WTC11 (cell line): Measurements from ENCODE around the gene PRLR. TPM values are rescaled to one million over a fixed set of nuclear protein-coding genes. Genes with fewer than 3 reads are reported as not detected.
"Not testable (repeated sequence)": the region's sequence is repeated elsewhere in the genome, so short reads cannot be mapped to it uniquely, and the experiment has no call there.

Experiments used
- ATAC-seq: fragments of 200-7000 bp; cut with Tn5 transposase; 2 replicates; pipeline ENCODE4 v1.10.0; 2021; ENCODE audit warnings: mild to moderate bottlenecking, moderate library complexity
- CTCF ChIA-PET: fragments of 300-600 bp; sonication (Branson Sonifier 250); formaldehyde crosslinking; loops from one replicate; lab custom pipeline; 2021; ENCODE audit warnings: antibody characterized with exemption; lab: Charles Lee
- POLR2A ChIA-PET: fragments of 350-600 bp; sonication (Branson Sonifier 250); formaldehyde crosslinking; loops from one replicate; lab custom pipeline; 2021; ENCODE audit warnings: antibody characterized with exemption; lab: Charles Lee
- DNase-seq: peaks from one replicate; pipeline ENCODE4 v3.0.0; 2021; ENCODE audit warnings: low spot score
- H3K27ac Mint-ChIP-seq: 2 replicates; pipeline ENCODE4 v1.8.0; 2021; ENCODE audit warnings: mixed read lengths
- H3K27me3 Mint-ChIP-seq: 2 replicates; pipeline ENCODE4 v1.8.0; 2021; ENCODE audit warnings: low read depth, mild to moderate bottlenecking, moderate library complexity, mixed read lengths
- H3K36me3 Mint-ChIP-seq: 2 replicates; pipeline ENCODE4 v1.8.0; 2021; ENCODE audit warnings: mixed read lengths
- H3K4me1 Mint-ChIP-seq: 2 replicates; pipeline ENCODE4 v1.8.0; 2022; ENCODE audit warnings: mixed read lengths
- H3K4me3 Mint-ChIP-seq: 2 replicates; pipeline ENCODE4 v1.8.0; 2021; ENCODE audit warnings: mild to moderate bottlenecking, moderate library complexity, mixed read lengths
- H3K9me3 Mint-ChIP-seq: 2 replicates; pipeline ENCODE4 v1.8.0; 2021; ENCODE audit warnings: mixed read lengths
- ATF1 ChIP-seq: sonication (generic); formaldehyde crosslinking; IDR thresholded peaks from 2 replicates; pipeline ENCODE4 v1.8.1; 2023; ENCODE audit warnings: mild to moderate bottlenecking, moderate library complexity, missing genetic modification reagents
- CREM ChIP-seq: sonication (generic); formaldehyde crosslinking; IDR thresholded peaks from 2 replicates; pipeline ENCODE4 v1.8.1; 2022; ENCODE audit warnings: mild to moderate bottlenecking, missing genetic modification reagents, moderate library complexity
- FOXJ3 ChIP-seq: sonication (generic); formaldehyde crosslinking; IDR thresholded peaks from 2 replicates; pipeline ENCODE4 v1.9.0; 2021; ENCODE audit warnings: missing genetic modification reagents, mild to moderate bottlenecking, borderline replicate concordance
- IRF1 ChIP-seq: sonication (generic); formaldehyde crosslinking; IDR thresholded peaks from 2 replicates; pipeline ENCODE4 v1.8.0; 2023; ENCODE audit warnings: missing genetic modification reagents
- JAZF1 ChIP-seq: fragments of 250-450 bp; sonication (Bioruptor Pico); IDR thresholded peaks from 2 replicates; pipeline ENCODE4 v1.9.0; 2021; ENCODE audit warnings: moderate library complexity, mild to moderate bottlenecking, inconsistent platforms
- KAT7 ChIP-seq: sonication (generic); formaldehyde crosslinking; IDR thresholded peaks from 2 replicates; pipeline ENCODE4 v1.8.1; 2023; ENCODE audit warnings: missing genetic modification reagents, mild to moderate bottlenecking, borderline replicate concordance
- NFE2L1 ChIP-seq: sonication (generic); formaldehyde crosslinking; IDR thresholded peaks from 2 replicates; pipeline ENCODE4 v1.8.1; 2023; ENCODE audit warnings: missing genetic modification reagents
- OVOL2 ChIP-seq: fragments of 250-450 bp; sonication (Bioruptor Pico); IDR thresholded peaks from 2 replicates; pipeline ENCODE4 v1.9.0; 2021; ENCODE audit warnings: mild to moderate bottlenecking, borderline replicate concordance
- SOX15 ChIP-seq: fragments of 250-450 bp; sonication (Bioruptor Pico); IDR thresholded peaks from 2 replicates; pipeline ENCODE4 v1.9.0; 2021; ENCODE audit warnings: mild to moderate bottlenecking
- TEAD1 ChIP-seq: sonication (generic); formaldehyde crosslinking; IDR thresholded peaks from 2 replicates; pipeline ENCODE4 v1.8.0; 2022; ENCODE audit warnings: mild to moderate bottlenecking, missing genetic modification reagents
- TEAD4 ChIP-seq: sonication (generic); formaldehyde crosslinking; IDR thresholded peaks from 2 replicates; pipeline ENCODE4 v1.8.0; 2022; ENCODE audit warnings: mild to moderate bottlenecking, missing genetic modification reagents
- TP53 ChIP-seq: sonication (generic); formaldehyde crosslinking; IDR thresholded peaks from 2 replicates; pipeline ENCODE4 v1.8.1; 2023; ENCODE audit warnings: mild to moderate bottlenecking, missing genetic modification reagents
- ZBTB43 ChIP-seq: sonication (generic); formaldehyde crosslinking; IDR thresholded peaks from 2 replicates; pipeline ENCODE4 v1.8.1; 2023; ENCODE audit warnings: mild to moderate bottlenecking, missing genetic modification reagents
- ZNF232 ChIP-seq: sonication (generic); formaldehyde crosslinking; IDR thresholded peaks from 2 replicates; pipeline ENCODE4 v1.8.0; 2022; ENCODE audit warnings: mild to moderate bottlenecking, missing genetic modification reagents
- ZNF317 ChIP-seq: sonication (generic); formaldehyde crosslinking; IDR thresholded peaks from 2 replicates; pipeline ENCODE4 v1.8.1; 2023; ENCODE audit warnings: low read depth, mild to moderate bottlenecking, moderate library complexity, missing genetic modification reagents, borderline replicate concordance
- ZNF423 ChIP-seq: fragments of 250-450 bp; sonication (Bioruptor Pico); IDR thresholded peaks from 2 replicates; pipeline ENCODE4 v2.1.2; 2022; ENCODE audit warnings: mild to moderate bottlenecking, moderate library complexity
- total RNA-seq: library from RNA; stranded (reverse); gene quantifications from 3 replicates; pipeline ENCODE4 v1.2.3, GENCODE V29; 2021
- TF ChIP-seq, protein P1 (sequence below): sonication (generic); formaldehyde crosslinking; IDR thresholded peaks from 2 replicates; pipeline ENCODE4 v1.8.1; 2022; ENCODE audit warnings: low read depth, mild to moderate bottlenecking, moderate library complexity, missing genetic modification reagents, borderline replicate concordance
- TF ChIP-seq, protein P2 (sequence below): sonication (generic); formaldehyde crosslinking; IDR thresholded peaks from 2 replicates; pipeline ENCODE4 v1.8.1; 2023; ENCODE audit warnings: mild to moderate bottlenecking, missing genetic modification reagents

The PRLR gene
- total RNA-seq, 1 experiment from 2014 or later, result 3.2 TPM

- TF ChIP-seq, protein P1, sequence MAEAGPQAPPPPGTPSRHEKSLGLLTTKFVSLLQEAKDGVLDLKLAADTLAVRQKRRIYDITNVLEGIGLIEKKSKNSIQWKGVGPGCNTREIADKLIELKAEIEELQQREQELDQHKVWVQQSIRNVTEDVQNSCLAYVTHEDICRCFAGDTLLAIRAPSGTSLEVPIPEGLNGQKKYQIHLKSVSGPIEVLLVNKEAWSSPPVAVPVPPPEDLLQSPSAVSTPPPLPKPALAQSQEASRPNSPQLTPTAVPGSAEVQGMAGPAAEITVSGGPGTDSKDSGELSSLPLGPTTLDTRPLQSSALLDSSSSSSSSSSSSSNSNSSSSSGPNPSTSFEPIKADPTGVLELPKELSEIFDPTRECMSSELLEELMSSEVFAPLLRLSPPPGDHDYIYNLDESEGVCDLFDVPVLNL (CRISPR knock-in tag), result no peak
- TF ChIP-seq OVOL2 (CRISPR knock-in tag) (no peak), KAT7 (CRISPR knock-in tag) (no peak), ZNF423 (CRISPR knock-in tag) (no peak)
Measured at GRCh38 chr5:35246411-35246810, 16.1 kb upstream of the PRLR start (continued).

- CTCF ChIA-PET, DNase-seq, H3K27me3 Mint-ChIP-seq, H3K27ac Mint-ChIP-seq, H3K4me3 Mint-ChIP-seq, H3K36me3 Mint-ChIP-seq, POLR2A ChIA-PET, ATAC-seq: not testable (repeated sequence)
- Mint-ChIP-seq H3K4me1 (peaks cover 30% of the 10 kb centered on the region), H3K9me3 (peaks cover 15% of the 10 kb centered on the region)
Measured at GRCh38 chr5:35245371-35245770, 15.1 kb upstream of the PRLR start.

DNA sequence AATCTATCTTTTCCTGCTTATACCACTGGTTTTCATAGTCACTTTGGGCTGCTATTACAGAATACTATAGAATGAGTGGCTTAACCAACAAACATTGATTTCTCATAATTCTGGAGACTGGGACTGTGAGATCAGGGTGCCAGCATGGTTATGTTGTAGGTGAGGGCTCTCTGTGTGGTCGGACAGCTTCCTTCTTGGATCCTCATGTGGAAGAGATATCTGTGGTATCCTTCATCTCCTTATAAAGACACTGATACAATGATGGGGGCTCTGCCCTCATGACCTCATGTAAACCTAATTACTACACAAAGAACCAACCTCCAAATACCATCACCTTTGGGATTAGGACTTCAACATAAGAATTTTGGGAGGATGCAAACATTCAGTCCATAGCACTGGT is 13.9 kb upstream of the PRLR start:
- no peak overlapping the region for H3K27ac Mint-ChIP-seq
- DNase-seq (no peak), ATAC-seq (no peak)
- CTCF ChIA-PET, result interaction anchor here (1.1 kb wide), 1 partner anchor 355 kb away, joined by 3 read pairs; no protein-coding TSS in a partner anchor
- 0 out of 2 replicates have a peak, but pooled peaks cover 7% of the 10 kb centered on the region for H3K36me3 Mint-ChIP-seq
- H3K9me3 Mint-ChIP-seq, result peaks cover 11% of the 10 kb centered on the region
- H3K4me1 Mint-ChIP-seq, result peaks cover 33% of the 10 kb centered on the region
- H3K4me3 Mint-ChIP-seq, result no peak overlapping the region
- TF ChIP-seq ATF1 (CRISPR knock-in tag) (no peak), ZBTB43 (CRISPR knock-in tag) (no peak), FOXJ3 (CRISPR knock-in tag) (no peak)
- TF ChIP-seq, protein P2, sequence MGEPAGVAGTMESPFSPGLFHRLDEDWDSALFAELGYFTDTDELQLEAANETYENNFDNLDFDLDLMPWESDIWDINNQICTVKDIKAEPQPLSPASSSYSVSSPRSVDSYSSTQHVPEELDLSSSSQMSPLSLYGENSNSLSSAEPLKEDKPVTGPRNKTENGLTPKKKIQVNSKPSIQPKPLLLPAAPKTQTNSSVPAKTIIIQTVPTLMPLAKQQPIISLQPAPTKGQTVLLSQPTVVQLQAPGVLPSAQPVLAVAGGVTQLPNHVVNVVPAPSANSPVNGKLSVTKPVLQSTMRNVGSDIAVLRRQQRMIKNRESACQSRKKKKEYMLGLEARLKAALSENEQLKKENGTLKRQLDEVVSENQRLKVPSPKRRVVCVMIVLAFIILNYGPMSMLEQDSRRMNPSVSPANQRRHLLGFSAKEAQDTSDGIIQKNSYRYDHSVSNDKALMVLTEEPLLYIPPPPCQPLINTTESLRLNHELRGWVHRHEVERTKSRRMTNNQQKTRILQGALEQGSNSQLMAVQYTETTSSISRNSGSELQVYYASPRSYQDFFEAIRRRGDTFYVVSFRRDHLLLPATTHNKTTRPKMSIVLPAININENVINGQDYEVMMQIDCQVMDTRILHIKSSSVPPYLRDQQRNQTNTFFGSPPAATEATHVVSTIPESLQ (CRISPR knock-in tag), result no peak
- POLR2A ChIA-PET, result interaction anchor here (0.9 kb wide), 1 partner anchor 89 kb away, joined by 3 read pairs; no protein-coding TSS in a partner anchor
- no peaks in the 10 kb centered on the region for H3K27me3 Mint-ChIP-seq

GRCh38 chr5:35242702-35243258 is 12.5 kb upstream of the PRLR start:
- CTCF ChIA-PET, result no interaction called here
- ATAC-seq (no peak), DNase-seq (no peak)
- 0 out of 2 replicates have a peak, but pooled peaks cover 4% of the 10 kb centered on the region for H3K36me3 Mint-ChIP-seq
- H3K27ac Mint-ChIP-seq, result no peak overlapping the region
- POLR2A ChIA-PET, result no interaction called here
- H3K4me3 Mint-ChIP-seq, result no peak overlapping the region
- no peaks in the 10 kb centered on the region for H3K27me3 Mint-ChIP-seq
- H3K9me3 Mint-ChIP-seq, result peaks cover 4% of the 10 kb centered on the region
- H3K4me1 Mint-ChIP-seq, result peaks cover 29% of the 10 kb centered on the region
- no peak for TF ChIP-seq TP53 (CRISPR knock-in tag)
- TF ChIP-seq TEAD4, result no peak
- no peak for TF ChIP-seq CREM
- no peak for TF ChIP-seq JAZF1 (CRISPR knock-in tag)
- no peak for TF ChIP-seq ZNF423 (CRISPR knock-in tag)
- no peak for TF ChIP-seq ZNF232 (CRISPR knock-in tag)
- no peak for TF ChIP-seq SOX15 (CRISPR knock-in tag)
- no peak for TF ChIP-seq NFE2L1 (CRISPR knock-in tag)
- no peak for TF ChIP-seq TEAD1 (CRISPR knock-in tag)
- TF ChIP-seq ZNF317, result no peak
- no peak for TF ChIP-seq IRF1
